ENCODE results near the gene NUDC.

DNA sequence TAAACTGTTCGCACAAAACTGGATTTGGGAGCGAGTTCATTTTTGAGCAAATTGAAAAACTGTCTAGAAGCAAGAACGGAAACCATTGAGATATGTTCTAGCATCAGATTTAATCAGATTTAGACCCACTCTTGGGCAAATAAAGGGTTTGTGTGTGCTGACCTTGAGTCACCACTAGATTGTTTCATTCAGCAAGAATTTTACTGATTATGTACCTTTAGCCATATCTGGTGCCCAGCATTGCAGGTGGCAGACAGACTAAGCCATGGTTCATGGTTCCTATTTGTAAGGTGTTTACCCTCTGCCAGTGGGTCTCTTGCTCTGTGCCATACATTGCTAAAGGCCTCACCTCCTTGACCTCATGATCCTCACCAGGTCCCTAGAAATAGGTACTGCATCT lies 1.4 kb downstream of the NUDC start:
- no peak for TF ChIP-seq CEBPB (tag; IDR thresholded peaks at IDR 0.05)
- TF ChIP-seq HDAC2 (IDR thresholded peaks at IDR 0.05), result no peak
- TF ChIP-seq KDM1A (IDR thresholded peaks at IDR 0.05), result no peak
- TF ChIP-seq SMAD3 (CRISPR knock-in tag; conservative IDR thresholded peaks at IDR 0.05), result no peak
- no peak for TF ChIP-seq ZNF431 (CRISPR knock-in tag; IDR thresholded peaks at IDR 0.05)
- no peak for TF ChIP-seq EP300 (IDR thresholded peaks at IDR 0.05; ENCODE audit: low read length)
- TF ChIP-seq RB1 (IDR thresholded peaks at IDR 0.05; ENCODE audit: low read depth), result no peak
- no peak for TF ChIP-seq ZBTB7A (IDR thresholded peaks at IDR 0.05; ENCODE audit: borderline replicate concordance, control insufficient read depth, low read depth, low read length)
- TF ChIP-seq, protein P1, sequence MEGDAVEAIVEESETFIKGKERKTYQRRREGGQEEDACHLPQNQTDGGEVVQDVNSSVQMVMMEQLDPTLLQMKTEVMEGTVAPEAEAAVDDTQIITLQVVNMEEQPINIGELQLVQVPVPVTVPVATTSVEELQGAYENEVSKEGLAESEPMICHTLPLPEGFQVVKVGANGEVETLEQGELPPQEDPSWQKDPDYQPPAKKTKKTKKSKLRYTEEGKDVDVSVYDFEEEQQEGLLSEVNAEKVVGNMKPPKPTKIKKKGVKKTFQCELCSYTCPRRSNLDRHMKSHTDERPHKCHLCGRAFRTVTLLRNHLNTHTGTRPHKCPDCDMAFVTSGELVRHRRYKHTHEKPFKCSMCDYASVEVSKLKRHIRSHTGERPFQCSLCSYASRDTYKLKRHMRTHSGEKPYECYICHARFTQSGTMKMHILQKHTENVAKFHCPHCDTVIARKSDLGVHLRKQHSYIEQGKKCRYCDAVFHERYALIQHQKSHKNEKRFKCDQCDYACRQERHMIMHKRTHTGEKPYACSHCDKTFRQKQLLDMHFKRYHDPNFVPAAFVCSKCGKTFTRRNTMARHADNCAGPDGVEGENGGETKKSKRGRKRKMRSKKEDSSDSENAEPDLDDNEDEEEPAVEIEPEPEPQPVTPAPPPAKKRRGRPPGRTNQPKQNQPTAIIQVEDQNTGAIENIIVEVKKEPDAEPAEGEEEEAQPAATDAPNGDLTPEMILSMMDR (IDR thresholded peaks at IDR 0.05 in 2 of 3, conservative IDR thresholded peaks at IDR 0.05 in 1 of 3; ENCODE audit: insufficient read depth in 2 of 3, low read depth in 1 of 3, low read length in 3 of 3), result no peak
- no peak for TF ChIP-seq MED1 (CRISPR knock-in tag; IDR thresholded peaks at IDR 0.05; ENCODE audit: borderline replicate concordance)
- TF ChIP-seq, protein P2, sequence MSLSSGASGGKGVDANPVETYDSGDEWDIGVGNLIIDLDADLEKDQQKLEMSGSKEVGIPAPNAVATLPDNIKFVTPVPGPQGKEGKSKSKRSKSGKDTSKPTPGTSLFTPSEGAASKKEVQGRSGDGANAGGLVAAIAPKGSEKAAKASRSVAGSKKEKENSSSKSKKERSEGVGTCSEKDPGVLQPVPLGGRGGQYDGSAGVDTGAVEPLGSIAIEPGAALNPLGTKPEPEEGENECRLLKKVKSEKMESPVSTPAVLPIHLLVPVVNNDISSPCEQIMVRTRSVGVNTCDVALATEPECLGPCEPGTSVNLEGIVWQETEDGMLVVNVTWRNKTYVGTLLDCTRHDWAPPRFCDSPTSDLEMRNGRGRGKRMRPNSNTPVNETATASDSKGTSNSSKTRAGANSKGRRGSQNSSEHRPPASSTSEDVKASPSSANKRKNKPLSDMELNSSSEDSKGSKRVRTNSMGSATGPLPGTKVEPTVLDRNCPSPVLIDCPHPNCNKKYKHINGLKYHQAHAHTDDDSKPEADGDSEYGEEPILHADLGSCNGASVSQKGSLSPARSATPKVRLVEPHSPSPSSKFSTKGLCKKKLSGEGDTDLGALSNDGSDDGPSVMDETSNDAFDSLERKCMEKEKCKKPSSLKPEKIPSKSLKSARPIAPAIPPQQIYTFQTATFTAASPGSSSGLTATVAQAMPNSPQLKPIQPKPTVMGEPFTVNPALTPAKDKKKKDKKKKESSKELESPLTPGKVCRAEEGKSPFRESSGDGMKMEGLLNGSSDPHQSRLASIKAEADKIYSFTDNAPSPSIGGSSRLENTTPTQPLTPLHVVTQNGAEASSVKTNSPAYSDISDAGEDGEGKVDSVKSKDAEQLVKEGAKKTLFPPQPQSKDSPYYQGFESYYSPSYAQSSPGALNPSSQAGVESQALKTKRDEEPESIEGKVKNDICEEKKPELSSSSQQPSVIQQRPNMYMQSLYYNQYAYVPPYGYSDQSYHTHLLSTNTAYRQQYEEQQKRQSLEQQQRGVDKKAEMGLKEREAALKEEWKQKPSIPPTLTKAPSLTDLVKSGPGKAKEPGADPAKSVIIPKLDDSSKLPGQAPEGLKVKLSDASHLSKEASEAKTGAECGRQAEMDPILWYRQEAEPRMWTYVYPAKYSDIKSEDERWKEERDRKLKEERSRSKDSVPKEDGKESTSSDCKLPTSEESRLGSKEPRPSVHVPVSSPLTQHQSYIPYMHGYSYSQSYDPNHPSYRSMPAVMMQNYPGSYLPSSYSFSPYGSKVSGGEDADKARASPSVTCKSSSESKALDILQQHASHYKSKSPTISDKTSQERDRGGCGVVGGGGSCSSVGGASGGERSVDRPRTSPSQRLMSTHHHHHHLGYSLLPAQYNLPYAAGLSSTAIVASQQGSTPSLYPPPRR (CRISPR knock-in tag; IDR thresholded peaks at IDR 0.05; ENCODE audit: borderline replicate concordance), result no peak
